ENCODE results near the gene DNAH5. TPM values are rescaled to one million over a fixed set of nuclear protein-coding genes. Genes with fewer than 3 reads are reported as not detected.

DNAH5 gene, protein sequence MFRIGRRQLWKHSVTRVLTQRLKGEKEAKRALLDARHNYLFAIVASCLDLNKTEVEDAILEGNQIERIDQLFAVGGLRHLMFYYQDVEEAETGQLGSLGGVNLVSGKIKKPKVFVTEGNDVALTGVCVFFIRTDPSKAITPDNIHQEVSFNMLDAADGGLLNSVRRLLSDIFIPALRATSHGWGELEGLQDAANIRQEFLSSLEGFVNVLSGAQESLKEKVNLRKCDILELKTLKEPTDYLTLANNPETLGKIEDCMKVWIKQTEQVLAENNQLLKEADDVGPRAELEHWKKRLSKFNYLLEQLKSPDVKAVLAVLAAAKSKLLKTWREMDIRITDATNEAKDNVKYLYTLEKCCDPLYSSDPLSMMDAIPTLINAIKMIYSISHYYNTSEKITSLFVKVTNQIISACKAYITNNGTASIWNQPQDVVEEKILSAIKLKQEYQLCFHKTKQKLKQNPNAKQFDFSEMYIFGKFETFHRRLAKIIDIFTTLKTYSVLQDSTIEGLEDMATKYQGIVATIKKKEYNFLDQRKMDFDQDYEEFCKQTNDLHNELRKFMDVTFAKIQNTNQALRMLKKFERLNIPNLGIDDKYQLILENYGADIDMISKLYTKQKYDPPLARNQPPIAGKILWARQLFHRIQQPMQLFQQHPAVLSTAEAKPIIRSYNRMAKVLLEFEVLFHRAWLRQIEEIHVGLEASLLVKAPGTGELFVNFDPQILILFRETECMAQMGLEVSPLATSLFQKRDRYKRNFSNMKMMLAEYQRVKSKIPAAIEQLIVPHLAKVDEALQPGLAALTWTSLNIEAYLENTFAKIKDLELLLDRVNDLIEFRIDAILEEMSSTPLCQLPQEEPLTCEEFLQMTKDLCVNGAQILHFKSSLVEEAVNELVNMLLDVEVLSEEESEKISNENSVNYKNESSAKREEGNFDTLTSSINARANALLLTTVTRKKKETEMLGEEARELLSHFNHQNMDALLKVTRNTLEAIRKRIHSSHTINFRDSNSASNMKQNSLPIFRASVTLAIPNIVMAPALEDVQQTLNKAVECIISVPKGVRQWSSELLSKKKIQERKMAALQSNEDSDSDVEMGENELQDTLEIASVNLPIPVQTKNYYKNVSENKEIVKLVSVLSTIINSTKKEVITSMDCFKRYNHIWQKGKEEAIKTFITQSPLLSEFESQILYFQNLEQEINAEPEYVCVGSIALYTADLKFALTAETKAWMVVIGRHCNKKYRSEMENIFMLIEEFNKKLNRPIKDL (N-terminal part only)
- total RNA-seq (1 to 10 TPM; 3.5 to 9.8 TPM), polyA plus RNA-seq (ENCODE audit: insufficient read length in 6 of 6) (1 to 10 TPM in 5 of 6 donors, under 1 TPM in 1; 0.61 to 3.7 (median 2.4) TPM)
- long read RNA-seq, donor 1, result 0 reads
- long read RNA-seq, donor 2, result 0 reads
- long read RNA-seq, donor 3, result 0 reads
- long read RNA-seq, donor 4, result 0 reads
- long read RNA-seq, donor 5, result 0 reads
- long read RNA-seq, donor 6, result 0 reads
- long read RNA-seq, donor 7, result 0 reads
- long read RNA-seq, donor 8, result 0 reads
- long read RNA-seq, donor 9, result 0 reads
- long read RNA-seq, donor 10, partial matches to known transcripts, result 0 of 1 reads
- long read RNA-seq, donor 10, other reads (novel, unspliced or antisense), result 1 of 1 reads
- long read RNA-seq, donor 11, result 0 reads
- long read RNA-seq, donor 12, result 0 reads

DNA sequence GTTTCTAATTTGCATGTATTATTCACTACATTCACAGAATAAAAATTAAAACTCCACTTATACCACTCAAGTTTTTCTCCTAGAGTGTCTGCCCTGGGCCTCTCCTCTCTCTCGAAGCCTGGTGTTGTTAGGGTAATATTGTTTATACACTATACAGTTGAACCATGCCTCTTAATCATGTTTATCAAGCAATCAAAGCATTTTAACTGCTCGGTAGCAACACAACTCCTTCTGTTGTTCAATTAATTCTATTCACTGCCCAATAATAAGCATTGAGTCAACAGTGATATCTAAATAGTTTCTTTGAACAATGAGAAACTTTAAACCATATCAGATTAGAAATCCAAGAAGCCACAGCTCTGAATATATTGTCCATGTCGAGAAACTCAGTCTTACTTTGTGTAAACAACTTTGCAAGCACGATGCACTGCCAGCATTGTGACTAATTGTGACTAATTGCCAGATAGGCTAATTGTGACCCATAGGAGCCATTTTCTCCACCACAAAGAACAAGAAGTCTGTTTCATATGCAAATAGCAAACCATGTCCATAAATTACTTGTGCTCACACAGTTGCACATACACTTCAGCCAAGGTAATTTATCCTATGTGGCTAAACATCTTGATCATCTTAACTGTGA is at the start of gene DNAH5:
TSS of gene DNAH5 (minus strand) at position 129 of the 640 bp plus-strand sequence. CDS start 250 bp downstream, outside the sequence.
- H3K4me3 ChIP-seq, result no peak within 1 kb of the TSS
- DNase-seq (no peak), ATAC-seq (no peak)
- H3K27me3 ChIP-seq, result no peaks in the 10 kb centered on the region
- H3K27ac ChIP-seq, result no peak within 1 kb of the TSS
- no peaks in the 10 kb centered on the region for H3K9me3 ChIP-seq
- H3K36me3 ChIP-seq, result no peaks in the 10 kb centered on the region
- TF ChIP-seq, protein P1, sequence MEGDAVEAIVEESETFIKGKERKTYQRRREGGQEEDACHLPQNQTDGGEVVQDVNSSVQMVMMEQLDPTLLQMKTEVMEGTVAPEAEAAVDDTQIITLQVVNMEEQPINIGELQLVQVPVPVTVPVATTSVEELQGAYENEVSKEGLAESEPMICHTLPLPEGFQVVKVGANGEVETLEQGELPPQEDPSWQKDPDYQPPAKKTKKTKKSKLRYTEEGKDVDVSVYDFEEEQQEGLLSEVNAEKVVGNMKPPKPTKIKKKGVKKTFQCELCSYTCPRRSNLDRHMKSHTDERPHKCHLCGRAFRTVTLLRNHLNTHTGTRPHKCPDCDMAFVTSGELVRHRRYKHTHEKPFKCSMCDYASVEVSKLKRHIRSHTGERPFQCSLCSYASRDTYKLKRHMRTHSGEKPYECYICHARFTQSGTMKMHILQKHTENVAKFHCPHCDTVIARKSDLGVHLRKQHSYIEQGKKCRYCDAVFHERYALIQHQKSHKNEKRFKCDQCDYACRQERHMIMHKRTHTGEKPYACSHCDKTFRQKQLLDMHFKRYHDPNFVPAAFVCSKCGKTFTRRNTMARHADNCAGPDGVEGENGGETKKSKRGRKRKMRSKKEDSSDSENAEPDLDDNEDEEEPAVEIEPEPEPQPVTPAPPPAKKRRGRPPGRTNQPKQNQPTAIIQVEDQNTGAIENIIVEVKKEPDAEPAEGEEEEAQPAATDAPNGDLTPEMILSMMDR (IDR thresholded peaks at IDR 0.05), result no peak
- intact Hi-C loops (cut with DNase I), result no loop called here
- H3K4me1 ChIP-seq, result no peaks in the 10 kb centered on the region

DNA sequence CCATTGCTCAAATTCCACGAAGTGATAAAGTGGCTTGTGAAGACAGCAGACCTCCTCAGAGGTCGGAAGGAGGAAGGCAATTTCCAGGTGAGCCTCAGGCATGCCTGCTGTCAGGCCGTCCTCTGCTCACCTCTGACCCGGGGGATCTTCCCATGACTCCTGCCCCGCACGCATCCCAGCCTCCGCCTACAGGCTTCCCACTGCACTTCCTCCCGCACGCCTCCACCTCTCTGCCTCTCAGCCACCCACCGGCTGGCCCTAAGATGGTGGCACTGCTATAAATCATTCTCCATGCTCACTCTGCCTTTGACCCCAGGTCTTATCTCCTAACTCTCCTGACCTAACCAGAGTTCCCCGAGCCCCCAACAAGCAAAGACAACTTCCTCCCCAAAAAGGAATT is 49.4 kb upstream of the DNAH5 start:
- intact Hi-C loops (cut with DNase I), result loop anchor here in 1 of 2 donors (10.0 kb wide), 1 partner anchor 111 kb away; no protein-coding TSS in a partner anchor
- ATAC-seq, result no peak
- DNase-seq, result no peak

DNA sequence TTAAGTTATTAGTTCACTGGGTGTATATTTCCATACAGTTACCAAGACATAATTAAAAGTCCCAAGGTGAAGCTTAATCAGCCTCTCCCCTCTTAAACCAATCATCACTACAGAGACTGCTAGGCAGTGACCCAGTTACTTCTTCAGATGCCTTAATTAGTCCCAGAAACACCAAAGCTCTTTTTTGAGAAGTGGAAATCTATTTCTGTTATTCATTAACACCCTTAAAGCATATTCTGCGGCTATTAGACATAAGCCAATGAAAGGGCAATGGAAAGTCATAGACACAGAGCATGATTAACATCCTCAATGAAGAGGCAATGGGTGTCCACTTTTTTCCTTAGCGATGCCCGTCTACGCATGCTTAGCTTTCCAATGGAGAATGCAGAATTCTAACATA is 48.3 kb upstream of the DNAH5 start:
- no peaks in the 10 kb centered on the region for H3K27me3 ChIP-seq
- H3K27ac ChIP-seq, result no peak overlapping the region
- no peaks in the 10 kb centered on the region for H3K36me3 ChIP-seq
- intact Hi-C loops (cut with DNase I), result loop anchor here in 1 of 2 donors (10.0 kb wide), 1 partner anchor 112 kb away; no protein-coding TSS in a partner anchor
- TF ChIP-seq, protein P1 (IDR thresholded peaks at IDR 0.05), result no peak
- H3K4me1 ChIP-seq, result peaks cover 0 to 5% of the 10 kb centered on the region in 2 donors
- no peak overlapping the region for H3K4me3 ChIP-seq
- ATAC-seq, result no peak
- peaks cover 0 to 8% of the 10 kb centered on the region in 2 donors for H3K9me3 ChIP-seq
- DNase-seq, result no peak

More for the DNA sequence above, 49.4 kb upstream of the DNAH5 start:
- no peaks in the 10 kb centered on the region for H3K4me1 ChIP-seq
- no peak overlapping the region for H3K4me3 ChIP-seq
- TF ChIP-seq, protein P1 (IDR thresholded peaks at IDR 0.05), result no peak
- H3K9me3 ChIP-seq, result peaks cover 0 to 10% of the 10 kb centered on the region in 2 donors
- H3K27ac ChIP-seq, result no peak overlapping the region
- no peaks in the 10 kb centered on the region for H3K36me3 ChIP-seq
- no peaks in the 10 kb centered on the region for H3K27me3 ChIP-seq

DNA sequence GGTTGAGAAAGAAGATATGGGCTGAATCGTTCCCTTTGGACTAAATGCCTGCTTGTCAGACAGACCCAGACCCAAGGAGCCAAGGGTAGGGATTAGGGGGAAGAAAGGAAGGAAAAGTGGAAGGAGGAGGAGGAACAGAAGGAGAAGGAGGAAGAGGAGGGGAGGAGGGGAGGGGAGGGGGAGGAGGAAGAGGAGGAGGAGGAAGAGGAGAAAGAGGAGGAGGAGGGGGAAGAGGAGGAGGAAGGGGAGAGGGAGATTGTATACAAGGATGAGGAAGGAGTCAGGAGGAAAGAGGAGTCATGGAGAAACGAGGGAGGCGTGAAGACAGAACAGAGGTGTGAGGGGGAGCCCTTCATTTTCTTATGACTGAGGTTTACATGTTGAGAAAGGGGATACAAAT is 46.9 kb upstream of the DNAH5 start:
- Histone ChIP-seq H3K27ac (no peak overlapping the region), H3K9me3 (no peaks in the 10 kb centered on the region), H3K4me3 (no peak overlapping the region), H3K36me3 (no peaks in the 10 kb centered on the region), H3K4me1 (peaks cover 0 to 6% of the 10 kb centered on the region in 2 donors), H3K27me3 (no peaks in the 10 kb centered on the region)
- DNase-seq, result no peak
- ATAC-seq, result no peak
- intact Hi-C loops (cut with DNase I), result loop anchor here in 1 of 2 donors (10.0 kb wide), 1 partner anchor 113 kb away; no protein-coding TSS in a partner anchor
- TF ChIP-seq, protein P1 (IDR thresholded peaks at IDR 0.05), result no peak

Measured in left lung (tissue), 14 donors.